ENCODE results near the gene RPL5. TPM values are rescaled to one million over a fixed set of nuclear protein-coding genes. Genes with fewer than 3 reads are reported as not detected.

The RPL5 gene
- total RNA-seq, 1 experiment from 2014 or later = 1,430 TPM

GRCh38 chr1:92790081-92790480, 41.8 kb upstream of the RPL5 start (continued):
- no peak for TF ChIP-seq ZNF138 (CRISPR knock-in tag; conservative IDR thresholded peaks at IDR 0.05)
- no peak for TF ChIP-seq NR2C2 (CRISPR knock-in tag; IDR thresholded peaks at IDR 0.05)

GRCh38 chr1:92790867-92791266, 41.0 kb upstream of the RPL5 start:
- peaks cover 17% of the 10 kb centered on the region for H3K27me3 Mint-ChIP-seq (ENCODE audit: low read depth)
- H3K4me1 Mint-ChIP-seq = peaks cover 27% of the 10 kb centered on the region
- H3K9me3 Mint-ChIP-seq = peaks cover 10% of the 10 kb centered on the region
- ATAC-seq = no peak
- DNase-seq (ENCODE audit: low spot score) = no peak
- H3K27ac Mint-ChIP-seq = no peak overlapping the region
- H3K4me3 Mint-ChIP-seq = no peak overlapping the region
- TF ChIP-seq HMGA2 (CRISPR knock-in tag; IDR thresholded peaks at IDR 0.05) (no peak), TEAD1 (CRISPR knock-in tag; IDR thresholded peaks at IDR 0.05) (no peak), SP1 (CRISPR knock-in tag; conservative IDR thresholded peaks at IDR 0.05) (no peak), SMAD3 (CRISPR knock-in tag; IDR thresholded peaks at IDR 0.05; ENCODE audit: borderline replicate concordance) (no peak), JAZF1 (CRISPR knock-in tag; IDR thresholded peaks at IDR 0.05) (no peak), CREB1 (CRISPR knock-in tag; IDR thresholded peaks at IDR 0.05) (no peak), FOXP4 (CRISPR knock-in tag; IDR thresholded peaks at IDR 0.05) (no peak), JUN (CRISPR knock-in tag; IDR thresholded peaks at IDR 0.05) (no peak), ATF3 (CRISPR knock-in tag; conservative IDR thresholded peaks at IDR 0.05) (no peak), MAX (CRISPR knock-in tag; IDR thresholded peaks at IDR 0.05) (no peak), ZSCAN18 (CRISPR knock-in tag; IDR thresholded peaks at IDR 0.05) (no peak), GTF2I (CRISPR knock-in tag; conservative IDR thresholded peaks at IDR 0.05) (no peak), ZBTB21 (CRISPR knock-in tag; IDR thresholded peaks at IDR 0.05; ENCODE audit: borderline replicate concordance) (no peak), CTCF (IDR thresholded peaks at IDR 0.05) (no peak), NFATC4 (CRISPR knock-in tag; IDR thresholded peaks at IDR 0.05) (no peak), USF2 (CRISPR knock-in tag; IDR thresholded peaks at IDR 0.05) (no peak), IRF1 (CRISPR knock-in tag; IDR thresholded peaks at IDR 0.05) (no peak), ZNF425 (CRISPR knock-in tag; conservative IDR thresholded peaks at IDR 0.05) (no peak), CREM (CRISPR knock-in tag; IDR thresholded peaks at IDR 0.05) (no peak), TP53 (CRISPR knock-in tag; IDR thresholded peaks at IDR 0.05) (no peak)
- H3K36me3 Mint-ChIP-seq = no peaks in the 10 kb centered on the region
- CTCF ChIA-PET = interaction anchor here (2.1 kb wide), 1 partner anchor 42 kb away, joined by 10 read pairs; no protein-coding TSS in a partner anchor
- POLR2A ChIA-PET = interaction anchor here (0.7 to 0.8 kb wide), 2 partner anchors 41 to 72 kb away, joined by 3 read pairs; partner anchors contain the start of gene RPL5

All from WTC11 (cell line).